ENCODE measurements around the gene CUX1. TPM values are rescaled to one million over a fixed set of nuclear protein-coding genes. Genes with fewer than 3 reads are reported as not detected.

CUX1 gene
- total and polyA plus RNA-seq, 2 donors (not counting 1 experiment from before 2014, with no cell fraction given) = 10.8 to 86.5 TPM

DNA sequence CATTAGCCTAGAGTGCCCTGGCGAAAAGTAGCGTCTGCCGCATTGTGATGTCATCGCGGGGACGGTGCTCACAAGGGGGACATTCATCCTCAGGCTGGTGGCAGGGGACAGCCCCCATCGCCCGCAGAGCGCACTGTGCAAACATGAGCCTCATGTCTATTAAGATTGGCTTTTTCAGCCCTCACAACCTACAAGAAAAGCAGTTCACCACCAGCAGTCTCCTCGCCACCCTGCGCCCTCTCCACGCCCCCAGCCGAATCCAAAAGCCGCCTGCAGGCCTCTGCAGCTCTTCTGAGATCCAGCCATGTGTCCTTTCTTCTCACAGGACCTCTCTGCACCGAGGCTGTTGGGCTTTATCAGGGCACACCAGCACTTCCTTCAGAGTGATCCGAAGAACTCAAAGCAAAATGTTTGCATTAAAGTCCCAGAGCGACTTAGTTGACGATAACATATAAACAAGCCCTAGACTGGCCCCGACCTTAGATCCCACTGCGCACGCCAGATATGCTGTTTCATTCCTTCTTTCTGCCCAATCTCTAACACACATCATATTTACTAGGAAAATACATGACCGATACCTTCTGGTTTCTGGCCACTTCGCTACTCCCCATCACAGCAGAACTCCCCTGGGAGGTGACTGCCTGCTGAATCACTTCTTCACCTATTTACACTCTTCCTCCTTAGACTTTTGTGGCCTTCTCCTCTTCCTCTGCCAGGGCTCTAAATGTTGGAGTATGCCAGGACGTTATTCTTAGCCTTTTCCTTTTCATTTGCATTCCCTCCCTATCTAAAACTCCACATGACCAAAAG is 263.2 kb downstream of the CUX1 start:
- ATAC-seq (ENCODE audit: low read depth) = no peak
- H3K4me3 Mint-ChIP-seq = no peak overlapping the region
- no peak overlapping the region for H3K9ac ChIP-seq (ENCODE audit: low read length)
- TF ChIP-seq, protein P1, sequence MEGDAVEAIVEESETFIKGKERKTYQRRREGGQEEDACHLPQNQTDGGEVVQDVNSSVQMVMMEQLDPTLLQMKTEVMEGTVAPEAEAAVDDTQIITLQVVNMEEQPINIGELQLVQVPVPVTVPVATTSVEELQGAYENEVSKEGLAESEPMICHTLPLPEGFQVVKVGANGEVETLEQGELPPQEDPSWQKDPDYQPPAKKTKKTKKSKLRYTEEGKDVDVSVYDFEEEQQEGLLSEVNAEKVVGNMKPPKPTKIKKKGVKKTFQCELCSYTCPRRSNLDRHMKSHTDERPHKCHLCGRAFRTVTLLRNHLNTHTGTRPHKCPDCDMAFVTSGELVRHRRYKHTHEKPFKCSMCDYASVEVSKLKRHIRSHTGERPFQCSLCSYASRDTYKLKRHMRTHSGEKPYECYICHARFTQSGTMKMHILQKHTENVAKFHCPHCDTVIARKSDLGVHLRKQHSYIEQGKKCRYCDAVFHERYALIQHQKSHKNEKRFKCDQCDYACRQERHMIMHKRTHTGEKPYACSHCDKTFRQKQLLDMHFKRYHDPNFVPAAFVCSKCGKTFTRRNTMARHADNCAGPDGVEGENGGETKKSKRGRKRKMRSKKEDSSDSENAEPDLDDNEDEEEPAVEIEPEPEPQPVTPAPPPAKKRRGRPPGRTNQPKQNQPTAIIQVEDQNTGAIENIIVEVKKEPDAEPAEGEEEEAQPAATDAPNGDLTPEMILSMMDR (IDR thresholded peaks at IDR 0.05) = no peak
- no peak for TF ChIP-seq EZH2 (IDR thresholded peaks at IDR 0.05; ENCODE audit: borderline replicate concordance, insufficient read depth, low read depth, low read length, poor library complexity, severe bottlenecking)
- H3K36me3 ChIP-seq (replicated peaks in 1 of 2; ENCODE audit: control extremely low read depth in 1 of 2, control insufficient read depth in 1 of 2, extremely low read depth in 1 of 2, insufficient read depth in 2 of 2, low read length in 1 of 2) = peaks cover 0 to 2% of the 10 kb centered on the region in 2 experiments
- no peak overlapping the region for H2AFZ ChIP-seq (ENCODE audit: insufficient read depth, low read depth, low read length, poor library complexity, severe bottlenecking)
- H3K4me1 ChIP-seq (ENCODE audit: control insufficient read depth in 2 of 2, insufficient read depth in 2 of 2, low read length in 2 of 2) = no peaks in the 10 kb centered on the region
- POLR2A ChIA-PET = no interaction called here
- H3K9me3 Mint-ChIP-seq (ENCODE audit: insufficient read depth) = peaks cover 4% of the 10 kb centered on the region
- DNase-seq = no peak
- 88% methylated on average over 24 of the region's 24 CpGs for WGBS (ENCODE audit: insufficient coverage)
- H3K4me3 ChIP-seq (ENCODE audit: control extremely low read depth in 1 of 5, extremely low read depth in 1 of 5, insufficient read depth in 1 of 5, low read depth in 2 of 5, low read length in 4 of 5) = no peak overlapping the region
- H3K79me2 ChIP-seq (ENCODE audit: control insufficient read depth, insufficient read depth, low read length) = no peaks in the 10 kb centered on the region
- H4K20me1 ChIP-seq (ENCODE audit: control insufficient read depth, insufficient read depth, low read length, poor library complexity, severe bottlenecking) = no peaks in the 10 kb centered on the region
- H3K9me3 ChIP-seq (ENCODE audit: control extremely low read depth in 1 of 3, control insufficient read depth in 2 of 3, insufficient read depth in 1 of 3, low read length in 2 of 3) = peaks cover 0 to 7% (median 6%) of the 10 kb centered on the region in 3 donors
- no peak overlapping the region for H3K4me2 ChIP-seq (replicated peaks; ENCODE audit: low read depth, low read length, poor library complexity, severe bottlenecking)
- peaks cover 5% of the 10 kb centered on the region for H3K4me1 Mint-ChIP-seq
- intact Hi-C loops (cut with micrococcal nuclease) = no loop called here
- no peak overlapping the region for H3K27ac ChIP-seq (ENCODE audit: low read length in 2 of 2)
- no peaks in the 10 kb centered on the region for H3K27me3 Mint-ChIP-seq
- CTCF ChIA-PET = no interaction called here
- no peaks in the 10 kb centered on the region for H3K27me3 ChIP-seq (replicated peaks in 1 of 4; ENCODE audit: control extremely low read depth in 1 of 4, control insufficient read depth in 3 of 4, insufficient read depth in 4 of 4, low read length in 3 of 4)
- H3K27ac Mint-ChIP-seq = no peak overlapping the region

DNA sequence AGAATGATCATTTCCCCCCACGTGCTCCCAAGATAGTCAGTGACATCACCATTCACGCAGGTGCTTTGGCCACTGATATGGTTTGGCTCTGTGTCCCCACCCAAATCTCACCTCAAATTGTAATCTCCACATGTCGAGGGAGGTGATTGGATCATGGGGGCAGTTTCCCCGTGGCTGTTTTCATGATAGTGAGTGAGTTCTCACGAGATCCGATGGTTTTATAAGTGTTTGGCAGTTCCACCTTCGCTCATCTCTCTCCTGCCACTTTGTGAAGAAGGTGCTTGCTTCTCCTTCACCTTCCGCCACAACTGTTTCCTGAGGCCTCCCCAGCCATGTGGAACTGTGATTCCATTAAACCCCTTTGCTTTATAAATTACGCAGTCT is 263.8 kb downstream of the CUX1 start:
- H3K79me2 ChIP-seq (ENCODE audit: control insufficient read depth, insufficient read depth, low read length) = no peaks in the 10 kb centered on the region
- no peaks in the 10 kb centered on the region for H3K4me1 ChIP-seq (ENCODE audit: control insufficient read depth in 2 of 2, insufficient read depth in 2 of 2, low read length in 2 of 2)
- intact Hi-C loops (cut with micrococcal nuclease) = no loop called here
- Mint-ChIP-seq H3K27me3 (no peaks in the 10 kb centered on the region), H3K4me3 (no peak overlapping the region), H3K4me1 (peaks cover 5% of the 10 kb centered on the region), H3K27ac (no peak overlapping the region), H3K9me3 (ENCODE audit: insufficient read depth) (peaks cover 4% of the 10 kb centered on the region)
- H3K4me2 ChIP-seq (replicated peaks; ENCODE audit: low read depth, low read length, poor library complexity, severe bottlenecking) = no peak overlapping the region
- WGBS (ENCODE audit: insufficient coverage) = 100% methylated on average over 4 of the region's 9 CpGs
- ChIA-PET CTCF (no interaction called here), POLR2A (no interaction called here)
- ATAC-seq (ENCODE audit: low read depth) = no peak
- no peak for TF ChIP-seq EZH2 (IDR thresholded peaks at IDR 0.05; ENCODE audit: borderline replicate concordance, insufficient read depth, low read depth, low read length, poor library complexity, severe bottlenecking)
- TF ChIP-seq, protein P1 (IDR thresholded peaks at IDR 0.05) = no peak
- no peak overlapping the region for H3K27ac ChIP-seq (ENCODE audit: low read length in 2 of 2)
- no peak overlapping the region for H3K9ac ChIP-seq (ENCODE audit: low read length)
- no peak overlapping the region for H2AFZ ChIP-seq (ENCODE audit: insufficient read depth, low read depth, low read length, poor library complexity, severe bottlenecking)
- H3K4me3 ChIP-seq (ENCODE audit: control extremely low read depth in 1 of 5, extremely low read depth in 1 of 5, insufficient read depth in 1 of 5, low read depth in 2 of 5, low read length in 4 of 5) = no peak overlapping the region
- peaks cover 0 to 2% of the 10 kb centered on the region in 2 experiments for H3K36me3 ChIP-seq (replicated peaks in 1 of 2; ENCODE audit: control extremely low read depth in 1 of 2, control insufficient read depth in 1 of 2, extremely low read depth in 1 of 2, insufficient read depth in 2 of 2, low read length in 1 of 2)
- peaks cover 0 to 7% (median 6%) of the 10 kb centered on the region in 3 donors for H3K9me3 ChIP-seq (ENCODE audit: control extremely low read depth in 1 of 3, control insufficient read depth in 2 of 3, insufficient read depth in 1 of 3, low read length in 2 of 3)
- no peaks in the 10 kb centered on the region for H3K27me3 ChIP-seq (replicated peaks in 1 of 4; ENCODE audit: control extremely low read depth in 1 of 4, control insufficient read depth in 3 of 4, insufficient read depth in 4 of 4, low read length in 3 of 4)
- no peaks in the 10 kb centered on the region for H4K20me1 ChIP-seq (ENCODE audit: control insufficient read depth, insufficient read depth, low read length, poor library complexity, severe bottlenecking)
- DNase-seq = no peak
